GM19035 (cell line): ENCODE data around the gene DSCAML1.

Experiments used
- ATAC-seq: cut with Tn5 transposase; IDR thresholded peaks from one replicate; pipeline ENCODE4 v1.9.1; 2021; ENCODE audit not compliant: unreplicated experiment

DSCAML1 gene

GRCh38 chr11:117535201-117535849, 261.7 kb downstream of the DSCAML1 start:
- no peak for ATAC-seq

GRCh38 chr11:117532568-117532967, 264.4 kb downstream of the DSCAML1 start:
- no peak for ATAC-seq

GRCh38 chr11:117529816-117530215, 267.2 kb downstream of the DSCAML1 start:
- ATAC-seq = no peak

- no peak for ATAC-seq
Observed at GRCh38 chr11:117528097-117528721, 268.8 kb downstream of the DSCAML1 start.

GRCh38 chr11:117527271-117527670, 269.7 kb downstream of the DSCAML1 start:
- no peak for ATAC-seq

GRCh38 chr11:117525866-117526542, 271.0 kb downstream of the DSCAML1 start:
- ATAC-seq = no peak

GRCh38 chr11:117524468-117525183, 272.4 kb downstream of the DSCAML1 start:
- ATAC-seq = no peak

- no peak for ATAC-seq
Observed at GRCh38 chr11:117523680-117524079, 273.3 kb downstream of the DSCAML1 start.

GRCh38 chr11:117521974-117522373, 275.0 kb downstream of the DSCAML1 start:
- ATAC-seq = no peak

- no peak for ATAC-seq
Observed at GRCh38 chr11:117520966-117521365, 276.1 kb downstream of the DSCAML1 start.

- ATAC-seq = no peak
Observed at GRCh38 chr11:117520201-117520600, 276.8 kb downstream of the DSCAML1 start.

GRCh38 chr11:117519590-117519989, 277.4 kb downstream of the DSCAML1 start:
- no peak for ATAC-seq

GRCh38 chr11:117519170-117519569, 277.8 kb downstream of the DSCAML1 start:
- no peak for ATAC-seq

GRCh38 chr11:117518455-117518854, 278.6 kb downstream of the DSCAML1 start:
- ATAC-seq = no peak

GRCh38 chr11:117517097-117517496, 279.9 kb downstream of the DSCAML1 start:
- no peak for ATAC-seq

- no peak for ATAC-seq
Observed at GRCh38 chr11:117515892-117516787, 280.9 kb downstream of the DSCAML1 start.

- no peak for ATAC-seq
Observed at GRCh38 chr11:117514256-117514655, 282.8 kb downstream of the DSCAML1 start.

GRCh38 chr11:117513666-117514065, 283.4 kb downstream of the DSCAML1 start:
- no peak for ATAC-seq

- no peak for ATAC-seq
Observed at GRCh38 chr11:117511931-117512539, 285.0 kb downstream of the DSCAML1 start.

GRCh38 chr11:117511483-117511930, 285.5 kb downstream of the DSCAML1 start:
- no peak for ATAC-seq
